H9 (cell line): ENCODE data around the gene CCDC30. TPM values are rescaled to one million over a fixed set of nuclear protein-coding genes. Genes with fewer than 3 reads are reported as not detected.
A peak's percentile ranks its signal among the peaks of the same experiment; 100 is the strongest.

Source experiments
- DNase-seq: peaks from one replicate; pipeline ENCODE4 v3.0.0-alpha.2; 2017
- H2AFZ ChIP-seq: one replicate; pipeline ENCODE4 v1.6.1; 2013; ENCODE audit warnings: mild to moderate bottlenecking, low read length, control low read depth, moderate library complexity
- H2AK5ac ChIP-seq: 2 replicates; pipeline ENCODE4 v1.6.1; 2013; ENCODE audit warnings: low read length, control low read depth, mixed read lengths; ENCODE audit not compliant: insufficient read length
- H2BK120ac ChIP-seq: one replicate; pipeline ENCODE4 v1.6.1; 2013; ENCODE audit warnings: low read depth, mild to moderate bottlenecking, low read length, control low read depth, inconsistent platforms; ENCODE audit not compliant: poor library complexity, severe bottlenecking
- H2BK12ac ChIP-seq: 2 replicates; pipeline ENCODE4 v1.6.1; 2013; ENCODE audit warnings: low read length, control low read depth, mixed read lengths, low read depth; ENCODE audit not compliant: insufficient read length
- H2BK15ac ChIP-seq: 2 replicates; pipeline ENCODE4 v1.6.1; 2013; ENCODE audit warnings: low read depth, low read length, control low read depth
- H2BK20ac ChIP-seq: one replicate; pipeline ENCODE4 v1.6.1; 2013; ENCODE audit warnings: low read depth, mild to moderate bottlenecking, low read length, control low read depth, inconsistent platforms; ENCODE audit not compliant: poor library complexity, severe bottlenecking
- H2BK5ac ChIP-seq: 2 replicates; pipeline ENCODE4 v1.6.1; 2013; ENCODE audit warnings: low read length, control low read depth, mixed read lengths; ENCODE audit not compliant: insufficient read length
- H3K14ac ChIP-seq: 2 replicates; pipeline ENCODE4 v1.6.1; 2013; ENCODE audit warnings: low read length, control low read depth; ENCODE audit not compliant: insufficient read depth
- H3K18ac ChIP-seq: 2 replicates; pipeline ENCODE4 v1.6.1; 2013; ENCODE audit warnings: low read depth, mild to moderate bottlenecking, mixed read lengths, low read length, control low read depth; ENCODE audit not compliant: insufficient read length
- H3K23ac ChIP-seq: 2 replicates; pipeline ENCODE4 v1.6.1; 2013; ENCODE audit warnings: low read length, control low read depth, mixed read lengths, low read depth; ENCODE audit not compliant: insufficient read length
- H3K23me2 ChIP-seq: 2 replicates; pipeline ENCODE4 v1.6.1; 2013; ENCODE audit warnings: low read depth, mild to moderate bottlenecking, mixed read lengths, low read length, control low read depth; ENCODE audit not compliant: insufficient read length, poor library complexity, severe bottlenecking
- H3K27ac ChIP-seq: 2 replicates; pipeline ENCODE4 v1.5.1; 2013; ENCODE audit warnings: low read length, control low read depth, mixed read lengths, low read depth; ENCODE audit not compliant: insufficient read length
- H3K27me3 ChIP-seq: 2 replicates; pipeline ENCODE4 v1.6.1; 2013; ENCODE audit warnings: low read length, control low read depth, inconsistent platforms; ENCODE audit not compliant: insufficient read depth
- H3K4ac ChIP-seq: 2 replicates; pipeline ENCODE4 v1.6.1; 2013; ENCODE audit warnings: low read depth, mild to moderate bottlenecking, control low read depth, inconsistent platforms, low read length, moderate library complexity
- H3K4me1 ChIP-seq: 2 replicates; pipeline ENCODE4 v1.6.1; 2013; ENCODE audit warnings: low read length, control low read depth, inconsistent platforms; ENCODE audit not compliant: insufficient read depth
- H3K4me2 ChIP-seq: 2 replicates; pipeline ENCODE4 v1.6.1; 2013; ENCODE audit warnings: low read length, control low read depth, mixed read lengths; ENCODE audit not compliant: insufficient read length, insufficient read depth
- H3K56ac ChIP-seq: 2 replicates; pipeline ENCODE4 v1.6.1; 2013; ENCODE audit warnings: low read depth, mild to moderate bottlenecking, mixed read lengths, low read length, control low read depth; ENCODE audit not compliant: insufficient read length
- H3K79me1 ChIP-seq: 2 replicates; pipeline ENCODE4 v1.6.1; 2013; ENCODE audit warnings: low read depth, mild to moderate bottlenecking, moderate library complexity, low read length, control low read depth, inconsistent platforms; ENCODE audit not compliant: insufficient read depth, poor library complexity, severe bottlenecking
- H3K79me2 ChIP-seq: 2 replicates; pipeline ENCODE4 v1.6.1; 2013; ENCODE audit warnings: low read length, control low read depth, inconsistent platforms; ENCODE audit not compliant: insufficient read depth
- H3K9ac ChIP-seq: 2 replicates; pipeline ENCODE4 v1.6.1; 2013; ENCODE audit warnings: low read length, control low read depth, mixed read lengths; ENCODE audit not compliant: insufficient read length; ENCODE audit errors: extremely low read depth
- H3K9me3 ChIP-seq: one replicate; pipeline ENCODE4 v1.6.1; 2013; ENCODE audit warnings: low read depth, low read length, inconsistent platforms; ENCODE audit not compliant: control insufficient read depth
- H3T11ph ChIP-seq: one replicate; pipeline ENCODE4 v1.6.1; 2013; ENCODE audit warnings: mild to moderate bottlenecking, low read length, control low read depth, inconsistent platforms
- H4K20me1 ChIP-seq: one replicate; pipeline ENCODE4 v1.6.1; 2013; ENCODE audit not compliant: control insufficient read depth, insufficient read length, insufficient read depth
- H4K5ac ChIP-seq: 2 replicates; pipeline ENCODE4 v1.6.1; 2013; ENCODE audit warnings: low read depth, mild to moderate bottlenecking, mixed read lengths, low read length, control low read depth; ENCODE audit not compliant: insufficient read length
- H4K8ac ChIP-seq: replicated peaks from 2 replicates; pipeline ENCODE4 v1.6.1; 2013; ENCODE audit warnings: low read length, control low read depth, mixed read lengths, low read depth; ENCODE audit not compliant: insufficient read length
- H4K91ac ChIP-seq: 2 replicates; pipeline ENCODE4 v1.6.1; 2013; ENCODE audit warnings: low read depth, mild to moderate bottlenecking, moderate library complexity, mixed read lengths, low read length, control low read depth; ENCODE audit not compliant: insufficient read length
- H3K27ac Mint-ChIP-seq, 3 experiments: 2 replicates in 2 of 3; 3 replicates in 1 of 3; pipeline ENCODE4 v1.8.0; 2020 to 2021; ENCODE audit warnings: mixed read lengths in 3 of 3, mild to moderate bottlenecking in 1 of 3, moderate library complexity in 1 of 3
- H3K27me3 Mint-ChIP-seq: 2 replicates; pipeline ENCODE4 v1.8.0; 2021; ENCODE audit warnings: low read depth, mild to moderate bottlenecking, moderate library complexity, mixed read lengths
- H3K36me3 Mint-ChIP-seq, 3 experiments: 2 replicates in 2 of 3; 3 replicates in 1 of 3; pipeline ENCODE4 v1.8.0; 2020 to 2021; ENCODE audit warnings: low read depth in 3 of 3, mixed read lengths in 3 of 3; ENCODE audit not compliant: insufficient read depth in 1 of 3
- H3K4me1 Mint-ChIP-seq, 2 experiments: 2 replicates each; pipeline ENCODE4 v1.8.0; 2020; ENCODE audit warnings: mixed read lengths in 2 of 2
- H3K4me3 Mint-ChIP-seq, 2 experiments: 2 replicates in 1 of 2; 3 replicates in 1 of 2; pipeline ENCODE4 v1.8.0; 2020 to 2021; ENCODE audit warnings: mild to moderate bottlenecking in 2 of 2, mixed read lengths in 2 of 2, moderate library complexity in 1 of 2
- H3K9me3 Mint-ChIP-seq, 2 experiments: 2 replicates in 1 of 2; 3 replicates in 1 of 2; pipeline ENCODE4 v1.8.0; 2020; ENCODE audit warnings: mild to moderate bottlenecking in 2 of 2, mixed read lengths in 2 of 2, moderate library complexity in 1 of 2
- WGBS: extraction: QIAGEN DNeasy Blood & Tissue Kit; methylation state at CpG from one replicate; pipeline ENCODE4 v1.1.7; 2013; ENCODE audit warnings: missing lambda C conversion rate, low lambda C conversion rate, mixed read lengths; ENCODE audit not compliant: insufficient read length; ENCODE audit errors: extremely low coverage; 5-methylcytosine and 5-hydroxymethylcytosine counted together
- total RNA-seq: library from RNA; stranded (reverse); gene quantifications from 2 replicates; pipeline ENCODE4 v1.2.1, GENCODE V29; 2021
- TF ChIP-seq, protein P1 (sequence below): fragments of 200-600 bp; sonication (generic); conservative IDR thresholded peaks from 3 replicates; pipeline ENCODE4 v1.8.0; 2021; ENCODE audit warnings: antibody characterized with exemption, mild to moderate bottlenecking

Gene CCDC30
- total RNA-seq, 1 experiment from 2014 or later: 1.8 TPM

- no peak overlapping the region for H3K14ac ChIP-seq
- no peak overlapping the region for H3K4ac ChIP-seq
- H2BK20ac ChIP-seq: no peak overlapping the region
- Mint-ChIP-seq H3K4me1 (peaks cover 61 to 69% of the 10 kb centered on the region in 2 experiments), H3K4me3 (peak overlapping the region; percentile 34 to 38; a peak in 3 of 5 replicates), H3K36me3 (peaks cover 29 to 49% (median 47%) of the 10 kb centered on the region in 3 experiments), H3K27me3 (no peaks in the 10 kb centered on the region), H3K9me3 (no peaks in the 10 kb centered on the region), H3K27ac (no peak overlapping the region)
- no peak overlapping the region for H3K56ac ChIP-seq
- H2BK12ac ChIP-seq: no peak overlapping the region
- H4K5ac ChIP-seq: no peak overlapping the region
- no peak overlapping the region for H3K9ac ChIP-seq
- no peak overlapping the region for H2BK120ac ChIP-seq
- TF ChIP-seq, protein P1, sequence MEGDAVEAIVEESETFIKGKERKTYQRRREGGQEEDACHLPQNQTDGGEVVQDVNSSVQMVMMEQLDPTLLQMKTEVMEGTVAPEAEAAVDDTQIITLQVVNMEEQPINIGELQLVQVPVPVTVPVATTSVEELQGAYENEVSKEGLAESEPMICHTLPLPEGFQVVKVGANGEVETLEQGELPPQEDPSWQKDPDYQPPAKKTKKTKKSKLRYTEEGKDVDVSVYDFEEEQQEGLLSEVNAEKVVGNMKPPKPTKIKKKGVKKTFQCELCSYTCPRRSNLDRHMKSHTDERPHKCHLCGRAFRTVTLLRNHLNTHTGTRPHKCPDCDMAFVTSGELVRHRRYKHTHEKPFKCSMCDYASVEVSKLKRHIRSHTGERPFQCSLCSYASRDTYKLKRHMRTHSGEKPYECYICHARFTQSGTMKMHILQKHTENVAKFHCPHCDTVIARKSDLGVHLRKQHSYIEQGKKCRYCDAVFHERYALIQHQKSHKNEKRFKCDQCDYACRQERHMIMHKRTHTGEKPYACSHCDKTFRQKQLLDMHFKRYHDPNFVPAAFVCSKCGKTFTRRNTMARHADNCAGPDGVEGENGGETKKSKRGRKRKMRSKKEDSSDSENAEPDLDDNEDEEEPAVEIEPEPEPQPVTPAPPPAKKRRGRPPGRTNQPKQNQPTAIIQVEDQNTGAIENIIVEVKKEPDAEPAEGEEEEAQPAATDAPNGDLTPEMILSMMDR: no peak
- no peak for DNase-seq
- H4K91ac ChIP-seq: no peak overlapping the region
- peaks cover 81% of the 10 kb centered on the region for H3K79me2 ChIP-seq
- H4K20me1 ChIP-seq: no peaks in the 10 kb centered on the region
- H2AK5ac ChIP-seq: no peak overlapping the region
- H3K23ac ChIP-seq: no peak overlapping the region
- H3K27me3 ChIP-seq: no peaks in the 10 kb centered on the region
- H3T11ph ChIP-seq: no peak overlapping the region
- no peaks in the 10 kb centered on the region for H3K9me3 ChIP-seq
- no peak overlapping the region for H3K18ac ChIP-seq
- H3K79me1 ChIP-seq: no peaks in the 10 kb centered on the region
- peaks cover 8% of the 10 kb centered on the region for H3K23me2 ChIP-seq
- no CpG with 5 or more reads among the region's 4 CpGs for WGBS
- H2BK15ac ChIP-seq: no peak overlapping the region
- H2AFZ ChIP-seq: no peak overlapping the region
- no peak overlapping the region for H3K27ac ChIP-seq
- peak overlapping the region; percentile 29 for H3K4me2 ChIP-seq
- H2BK5ac ChIP-seq: no peak overlapping the region
- H4K8ac ChIP-seq: no peak overlapping the region
- H3K4me1 ChIP-seq: peaks cover 2% of the 10 kb centered on the region
Observed at GRCh38 chr1:42686418-42686817, 223.3 kb downstream of the CCDC30 start.
